Gastrocnemius medialis (tissue), 4 donors: Measurements from ENCODE around the gene SLC37A3. TPM values are rescaled to one million over a fixed set of nuclear protein-coding genes. Genes with fewer than 3 reads are reported as not detected.

Experiments
- ATAC-seq, 2 donors: fragments of 150-250 bp; one replicate each; pipeline ENCODE4 v1.9.1; 2016
- DNase-seq, 2 donors: peaks; one replicate each; pipeline ENCODE4 v3.0.0-alpha.2; 2019
- H3K27ac ChIP-seq, 4 donors: fragments of 200-600 bp; sonication (generic); 1 replicate in 1 of 4; 2 replicates in 3 of 4; pipeline ENCODE4 v1.5.1; 2016 to 2018; ENCODE audit warnings: mild to moderate bottlenecking in 2 of 4, moderate library complexity in 1 of 4
- H3K27me3 ChIP-seq, 3 donors: fragments of 200-600 bp; sonication (generic) in 2 of 3; 1 replicate in 1 of 3; 2 replicates in 2 of 3; pipeline versions ENCODE4 v1.5.1 to v1.6.0; 2016 to 2019; ENCODE audit warnings: mild to moderate bottlenecking in 1 of 3, moderate library complexity in 1 of 3
- H3K36me3 ChIP-seq, 2 donors: fragments of 200-600 bp; sonication (generic) in 1 of 2; one replicate each; pipeline ENCODE4 v1.5.1; 2017 to 2018
- H3K4me1 ChIP-seq, 2 donors: fragments of 200-600 bp; sonication (generic) in 1 of 2; one replicate each; pipeline ENCODE4 v1.5.1; 2016 to 2017; ENCODE audit warnings: mild to moderate bottlenecking in 2 of 2
- H3K4me3 ChIP-seq, 4 donors: fragments of 200-600 bp; sonication (generic) in 3 of 4; 1 replicate in 1 of 4; 2 replicates in 3 of 4; pipeline ENCODE4 v1.5.1; 2016 to 2019; ENCODE audit warnings: mild to moderate bottlenecking in 2 of 4
- H3K9me3 ChIP-seq, 3 donors: fragments of 200-600 bp; sonication (generic) in 2 of 3; 1 replicate in 1 of 3; 2 replicates in 2 of 3; pipeline ENCODE4 v1.5.1; 2016 to 2019
- POLR2A ChIP-seq, 2 donors: fragments of 450-650 bp; IDR thresholded peaks; one replicate each; pipeline ENCODE4 v1.6.1; 2017; ENCODE audit warnings: antibody characterized with exemption in 2 of 2, mild to moderate bottlenecking in 2 of 2, moderate library complexity in 2 of 2
- in situ Hi-C, 4 donors: fragments of 200-750 bp; cut with MboI; loops; one replicate each; pipeline versions ENCODE4 v1.15.0 to v1.8.0; 2017; ENCODE audit warnings: low sequenced_read_pairs in 4 of 4
- intact Hi-C: fragments of 100-400 bp; cut with DNase I; formaldehyde crosslinking; loops from one replicate; pipeline ENCODE4 v1.15.1; 2023; ENCODE audit warnings: low total_unique reads
- total RNA-seq, 4 donors: library from RNA; depleted of rRNA; stranded (reverse); fragments of >200 nt; gene quantifications; one replicate each; pipeline versions ENCODE4 v1.1.0 to v1.2.3, GENCODE V29; 2016
- TF ChIP-seq, protein P1 (sequence below), 5 experiments: fragments of 450-650 bp in 3 of 5; fragments of 200-600 bp in 2 of 5; sonication (generic) in 2 of 5; IDR thresholded peaks in 4 of 5; conservative IDR thresholded peaks in 1 of 5; 1 replicate in 4 of 5; 2 replicates in 1 of 5; pipeline ENCODE4 v1.5.1; 2016 to 2019; ENCODE audit warnings: antibody characterized with exemption in 5 of 5, mild to moderate bottlenecking in 3 of 5, moderate library complexity in 3 of 5

SLC37A3 gene
- total RNA-seq, 4 donors from 2014 or later = 13.4 to 36.8 (median 18.0) TPM

DNA sequence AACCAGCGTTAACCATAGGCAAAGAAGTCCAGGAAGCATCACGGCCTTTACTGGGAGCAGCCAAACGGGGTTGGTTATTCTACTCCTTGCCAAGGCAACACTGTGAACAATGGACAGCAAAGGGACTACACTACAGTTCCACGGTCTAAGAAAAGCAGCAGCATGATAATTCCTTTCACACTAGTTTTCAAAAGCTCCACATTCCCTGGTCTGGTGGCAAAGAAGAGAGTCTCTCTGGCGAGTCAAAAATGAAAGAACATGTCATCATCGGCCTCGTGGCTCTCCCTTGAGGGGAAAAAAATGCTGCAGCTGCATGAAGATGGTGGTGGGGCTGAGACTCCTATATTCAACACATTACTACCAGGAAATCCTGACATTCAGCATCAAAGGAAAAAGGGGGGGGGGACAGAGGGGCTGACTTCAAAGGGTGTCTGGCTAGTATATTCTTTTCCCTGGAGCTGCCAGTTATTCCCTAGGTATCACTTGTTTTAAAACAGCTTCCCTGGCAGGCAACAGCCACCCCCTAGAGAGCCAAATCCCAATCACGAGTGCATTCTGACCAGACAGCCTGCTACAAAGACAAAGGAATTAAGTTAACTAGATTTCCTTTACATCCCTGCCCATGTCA is 49.1 kb downstream of the SLC37A3 start:
- Histone ChIP-seq H3K4me1 (no peaks in the 10 kb centered on the region), H3K4me3 (peak overlapping the region in 1 of 4 donors; percentile 19), H3K9me3 (no peaks in the 10 kb centered on the region), H3K36me3 (peaks cover 0 to 69% of the 10 kb centered on the region in 2 donors), H3K27me3 (no peaks in the 10 kb centered on the region), H3K27ac (peak overlapping the region; percentile 48 to 62 (median 50))
- in situ Hi-C loops (no loop called here), intact Hi-C loops (no loop called here)
- TF ChIP-seq, protein P1, sequence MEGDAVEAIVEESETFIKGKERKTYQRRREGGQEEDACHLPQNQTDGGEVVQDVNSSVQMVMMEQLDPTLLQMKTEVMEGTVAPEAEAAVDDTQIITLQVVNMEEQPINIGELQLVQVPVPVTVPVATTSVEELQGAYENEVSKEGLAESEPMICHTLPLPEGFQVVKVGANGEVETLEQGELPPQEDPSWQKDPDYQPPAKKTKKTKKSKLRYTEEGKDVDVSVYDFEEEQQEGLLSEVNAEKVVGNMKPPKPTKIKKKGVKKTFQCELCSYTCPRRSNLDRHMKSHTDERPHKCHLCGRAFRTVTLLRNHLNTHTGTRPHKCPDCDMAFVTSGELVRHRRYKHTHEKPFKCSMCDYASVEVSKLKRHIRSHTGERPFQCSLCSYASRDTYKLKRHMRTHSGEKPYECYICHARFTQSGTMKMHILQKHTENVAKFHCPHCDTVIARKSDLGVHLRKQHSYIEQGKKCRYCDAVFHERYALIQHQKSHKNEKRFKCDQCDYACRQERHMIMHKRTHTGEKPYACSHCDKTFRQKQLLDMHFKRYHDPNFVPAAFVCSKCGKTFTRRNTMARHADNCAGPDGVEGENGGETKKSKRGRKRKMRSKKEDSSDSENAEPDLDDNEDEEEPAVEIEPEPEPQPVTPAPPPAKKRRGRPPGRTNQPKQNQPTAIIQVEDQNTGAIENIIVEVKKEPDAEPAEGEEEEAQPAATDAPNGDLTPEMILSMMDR (IDR thresholded peaks at IDR 0.05 in 4 of 5, conservative IDR thresholded peaks at IDR 0.05 in 1 of 5) = no peak
- no peak for TF ChIP-seq POLR2A (IDR thresholded peaks at IDR 0.05)
- ATAC-seq (peak in 1 of 2 donors; percentile 39), DNase-seq (no peak)

DNA sequence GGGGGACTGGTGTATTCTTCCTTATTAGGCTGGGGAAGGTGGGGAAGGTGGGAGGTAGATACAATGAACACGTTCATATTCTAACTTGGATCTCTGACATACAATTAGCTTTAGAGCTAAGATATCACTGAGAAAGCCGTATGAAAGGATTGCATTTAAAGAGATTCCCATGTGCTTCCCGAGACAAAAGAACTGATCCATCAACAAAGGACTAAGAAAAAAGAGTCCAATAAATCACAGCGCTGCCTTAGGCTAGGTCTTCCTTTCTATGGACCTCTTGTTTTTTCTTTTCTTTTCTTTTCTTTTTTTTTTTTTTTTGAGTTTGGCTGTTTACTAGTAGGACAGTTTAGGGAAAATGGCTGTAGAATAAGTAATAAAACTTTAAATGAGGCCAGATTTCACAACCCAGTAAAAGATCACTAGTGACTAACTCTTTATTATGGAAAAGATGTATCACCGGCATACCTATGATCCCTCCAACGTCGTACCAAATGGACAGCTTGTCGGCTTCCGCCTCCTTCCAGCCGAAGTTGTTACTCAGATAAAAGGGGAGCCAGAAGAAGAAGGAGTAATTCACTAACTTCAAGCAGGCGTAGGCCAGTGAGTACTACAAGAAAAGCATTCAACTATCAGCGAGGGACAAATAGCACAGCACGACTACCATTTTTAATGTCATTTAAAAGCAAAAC is 50.0 kb downstream of the SLC37A3 start:
- in situ Hi-C loops = no loop called here

DNA sequence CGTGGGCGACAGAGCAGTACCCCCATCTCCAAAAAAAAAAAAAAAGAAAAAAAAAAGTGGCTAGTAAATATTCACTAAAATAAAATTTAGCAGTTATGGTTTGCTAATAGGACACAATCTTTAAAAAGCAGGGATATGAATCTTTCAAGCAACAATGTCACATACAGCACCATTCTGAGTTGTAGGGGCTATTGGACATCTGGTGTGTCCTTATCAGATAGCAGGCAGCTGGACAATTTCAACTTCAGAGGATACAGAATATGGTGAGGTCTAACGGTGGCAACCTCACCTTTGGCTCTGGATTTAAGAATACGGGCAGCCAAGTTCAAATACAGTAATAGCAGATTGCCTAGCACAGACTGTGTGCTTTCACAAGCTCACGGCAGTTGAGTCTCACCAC is 51.1 kb downstream of the SLC37A3 start:
- ATAC-seq (no peak), DNase-seq (no peak)
- Histone ChIP-seq H3K9me3 (no peaks in the 10 kb centered on the region), H3K4me3 (no peak overlapping the region), H3K36me3 (peaks cover 0 to 55% of the 10 kb centered on the region in 2 donors), H3K27ac (no peak overlapping the region), H3K27me3 (no peaks in the 10 kb centered on the region), H3K4me1 (no peaks in the 10 kb centered on the region)
- in situ Hi-C loops (no loop called here), intact Hi-C loops (loop anchor here (1.0 kb wide), 1 partner anchor 18 kb away; no protein-coding TSS in a partner anchor)
- TF ChIP-seq, protein P1 (IDR thresholded peaks at IDR 0.05 in 4 of 5, conservative IDR thresholded peaks at IDR 0.05 in 1 of 5) = no peak
- TF ChIP-seq POLR2A (IDR thresholded peaks at IDR 0.05) = no peak

More for the DNA sequence above, 50.0 kb downstream of the SLC37A3 start:
- Histone ChIP-seq H3K27ac (peak overlapping the region in 3 of 4 donors; percentile 48 to 50 (median 49)), H3K4me1 (no peaks in the 10 kb centered on the region), H3K9me3 (no peaks in the 10 kb centered on the region), H3K36me3 (peaks cover 0 to 59% of the 10 kb centered on the region in 2 donors), H3K4me3 (no peak overlapping the region), H3K27me3 (no peaks in the 10 kb centered on the region)
- TF ChIP-seq POLR2A (IDR thresholded peaks at IDR 0.05) = no peak
- TF ChIP-seq, protein P1 (IDR thresholded peaks at IDR 0.05 in 4 of 5, conservative IDR thresholded peaks at IDR 0.05 in 1 of 5) = no peak
- intact Hi-C loops = no loop called here
- no peak for DNase-seq
- no peak for ATAC-seq

DNA sequence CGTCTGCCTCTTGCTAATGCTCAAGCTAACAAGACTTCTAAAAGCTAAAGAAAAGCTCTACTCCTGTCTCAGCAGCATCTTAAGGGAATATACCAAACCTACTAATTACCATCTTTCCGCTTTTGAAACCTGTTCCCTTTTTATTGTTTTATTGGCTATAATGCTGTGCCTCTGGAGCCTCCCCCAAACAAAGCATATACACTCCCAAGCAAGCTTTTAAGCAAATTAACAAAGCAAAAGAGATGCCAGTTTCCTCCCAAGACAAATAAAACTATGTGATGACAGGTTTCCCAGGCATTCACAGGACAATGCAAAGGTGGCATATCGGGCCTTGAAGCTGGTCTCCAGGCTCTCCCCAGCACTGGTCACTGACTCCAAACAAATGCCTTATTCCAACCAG is 52.9 kb downstream of the SLC37A3 start:
- Histone ChIP-seq H3K9me3 (no peaks in the 10 kb centered on the region), H3K27ac (no peak overlapping the region), H3K4me1 (no peaks in the 10 kb centered on the region), H3K4me3 (no peak overlapping the region), H3K36me3 (peaks cover 0 to 49% of the 10 kb centered on the region in 2 donors), H3K27me3 (no peaks in the 10 kb centered on the region)
- DNase-seq = no peak
- ATAC-seq = no peak
- in situ Hi-C loops = no loop called here
- TF ChIP-seq POLR2A (IDR thresholded peaks at IDR 0.05) = no peak
- TF ChIP-seq, protein P1 (IDR thresholded peaks at IDR 0.05 in 4 of 5, conservative IDR thresholded peaks at IDR 0.05 in 1 of 5) = no peak
- intact Hi-C loops = no loop called here
